ENCODE data around the gene APOA1. TPM values are rescaled to one million over a fixed set of nuclear protein-coding genes. Genes with fewer than 3 reads are reported as not detected.

The APOA1 gene
- total RNA-seq, 2 experiments from 2014 or later, result 0.47 to 0.77 TPM

- Mint-ChIP-seq H3K27ac (no peak overlapping the region), H3K4me1 (ENCODE audit: low read depth) (peaks cover 15% of the 10 kb centered on the region), H3K36me3 (ENCODE audit: low read depth) (peaks cover 19% of the 10 kb centered on the region), H3K4me3 (no peak overlapping the region), H3K27me3 (no peaks in the 10 kb centered on the region), H3K9me3 (no peaks in the 10 kb centered on the region)
- CTCF ChIA-PET, result interaction anchor here (3.5 kb wide), 1 partner anchor 225 kb away, joined by 23 read pairs; no protein-coding TSS in a partner anchor
- Histone ChIP-seq H3K4me1 (ENCODE audit: insufficient read depth, low read length) (no peaks in the 10 kb centered on the region), H3K4me3 (ENCODE audit: low read length) (no peak overlapping the region), H3K36me3 (ENCODE audit: insufficient read depth, low read length) (peaks cover 6% of the 10 kb centered on the region), H3K27me3 (ENCODE audit: control insufficient read depth in 1 of 2, insufficient read depth in 2 of 2, low read length in 2 of 2) (no peaks in the 10 kb centered on the region), H3K9me3 (ENCODE audit: control insufficient read depth in 1 of 2, insufficient read depth in 1 of 2, low read length in 2 of 2) (no peaks in the 10 kb centered on the region), H3K27ac (ENCODE audit: low read depth in 1 of 2, low read length in 2 of 2) (no peak overlapping the region)
- DNase-seq, result no peak
- no peak for ATAC-seq (ENCODE audit: poor library complexity)
- TF ChIP-seq CTCF (IDR thresholded peaks at IDR 0.05), result no peak
- POLR2A ChIA-PET, result interaction anchor here (2.1 kb wide), 1 partner anchor 218 kb away, joined by 8 read pairs; no protein-coding TSS in a partner anchor
- intact Hi-C loops (cut with DNase I, micrococcal nuclease), result loop anchor here in 1 of 2 experiments (5.0 kb wide), 1 partner anchor 346 kb away; no protein-coding TSS in a partner anchor
Measured at GRCh38 chr11:116881143-116881542, 43.7 kb upstream of the APOA1 start.

GRCh38 chr11:116879800-116880625 is 42.6 kb upstream of the APOA1 start:
- H3K9me3 ChIP-seq (ENCODE audit: control insufficient read depth in 1 of 2, insufficient read depth in 1 of 2, low read length in 2 of 2), result no peaks in the 10 kb centered on the region
- H3K27me3 ChIP-seq (ENCODE audit: control insufficient read depth in 1 of 2, insufficient read depth in 2 of 2, low read length in 2 of 2), result no peaks in the 10 kb centered on the region
- Mint-ChIP-seq H3K36me3 (ENCODE audit: low read depth) (peaks cover 29% of the 10 kb centered on the region), H3K27ac (no peak overlapping the region), H3K4me3 (no peak overlapping the region), H3K4me1 (ENCODE audit: low read depth) (peaks cover 15% of the 10 kb centered on the region), H3K27me3 (no peaks in the 10 kb centered on the region), H3K9me3 (no peaks in the 10 kb centered on the region)
- intact Hi-C loops (cut with DNase I, micrococcal nuclease), result loop anchor here (1.0 to 5.0 kb wide), 3 partner anchors 226 to 347 kb away; no protein-coding TSS in a partner anchor
- CTCF ChIA-PET, result interaction anchor here (0.6 to 3.5 kb wide), 14 partner anchors 10 to 346 kb away, joined by 3 to 23 read pairs (median 3); partner anchors contain the start of gene APOA5
- POLR2A ChIA-PET, result interaction anchor here (1.9 kb wide), 1 partner anchor 44 kb away, joined by 5 read pairs; no protein-coding TSS in a partner anchor
- H3K27ac ChIP-seq (ENCODE audit: low read depth in 1 of 2, low read length in 2 of 2), result no peak overlapping the region
- peak; percentile 80 for TF ChIP-seq CTCF (IDR thresholded peaks at IDR 0.05)
- H3K4me3 ChIP-seq (ENCODE audit: low read length), result no peak overlapping the region
- H3K36me3 ChIP-seq (ENCODE audit: insufficient read depth, low read length), result peaks cover 17% of the 10 kb centered on the region
- peak in 4 of 14 experiments; percentile 20 to 78 (median 71) for DNase-seq
- H3K4me1 ChIP-seq (ENCODE audit: insufficient read depth, low read length), result no peaks in the 10 kb centered on the region
- ATAC-seq (ENCODE audit: poor library complexity), result peak; percentile 83

DNA sequence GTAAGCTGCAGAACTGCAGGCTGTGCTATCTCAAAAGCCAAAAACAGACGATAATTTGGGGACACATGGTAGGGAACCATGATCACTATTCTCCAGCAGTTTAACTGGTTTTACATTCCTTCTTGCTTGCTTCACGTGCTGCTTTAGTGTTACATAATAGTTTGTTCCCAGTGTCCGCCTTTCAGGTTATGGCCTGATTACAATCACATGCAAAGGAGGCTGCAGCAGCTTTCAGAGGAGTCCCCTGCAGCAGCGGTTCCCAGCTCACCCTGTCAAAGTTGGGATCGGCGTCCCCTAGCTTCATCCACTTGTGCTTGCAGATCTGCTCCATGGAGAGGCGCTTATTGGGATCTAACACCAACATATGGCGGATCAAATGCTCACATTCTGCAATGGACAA is 39.2 kb upstream of the APOA1 start:
- H3K27ac Mint-ChIP-seq, result no peak overlapping the region
- Histone ChIP-seq H3K4me1 (ENCODE audit: insufficient read depth, low read length) (no peaks in the 10 kb centered on the region), H3K27ac (ENCODE audit: low read depth in 1 of 2, low read length in 2 of 2) (no peak overlapping the region), H3K27me3 (ENCODE audit: control insufficient read depth in 1 of 2, insufficient read depth in 2 of 2, low read length in 2 of 2) (no peaks in the 10 kb centered on the region), H3K4me3 (ENCODE audit: low read length) (no peak overlapping the region), H3K36me3 (ENCODE audit: insufficient read depth, low read length) (peaks cover 51% of the 10 kb centered on the region), H3K9me3 (ENCODE audit: control insufficient read depth in 1 of 2, insufficient read depth in 1 of 2, low read length in 2 of 2) (no peaks in the 10 kb centered on the region)
- no peak for TF ChIP-seq CTCF (IDR thresholded peaks at IDR 0.05)
- no peak overlapping the region for H3K4me3 Mint-ChIP-seq
- no peak for ATAC-seq (ENCODE audit: poor library complexity)
- POLR2A ChIA-PET, result no interaction called here
- peaks cover 10% of the 10 kb centered on the region for H3K4me1 Mint-ChIP-seq (ENCODE audit: low read depth)
- intact Hi-C loops (cut with DNase I, micrococcal nuclease), result no loop called here
- CTCF ChIA-PET, result interaction anchor here (0.9 kb wide), 1 partner anchor 48 kb away, joined by 3 read pairs; no protein-coding TSS in a partner anchor
- no peaks in the 10 kb centered on the region for H3K9me3 Mint-ChIP-seq
- no peaks in the 10 kb centered on the region for H3K27me3 Mint-ChIP-seq
- DNase-seq, result no peak
- peaks cover 57% of the 10 kb centered on the region for H3K36me3 Mint-ChIP-seq (ENCODE audit: low read depth)

All from CD4-positive, alpha-beta T cell (primary cell).